HEK293 (cell line): ENCODE measurements around the gene PLD3.

ENCODE experiments used
- CTCF ChIA-PET: fragments of 350-600 bp; formaldehyde crosslinking; extraction: SDS; loops from one replicate; lab custom pipeline; 2021; ENCODE audit warnings: antibody characterized with exemption; lab: Yijun Ruan, JAX
- POLR2A ChIA-PET: fragments of 300-600 bp; formaldehyde crosslinking; extraction: SDS; loops from one replicate; lab custom pipeline; 2020; ENCODE audit warnings: antibody characterized with exemption, inconsistent platforms; lab: Yijun Ruan, JAX
- H3K27ac ChIP-seq: fragments of 200-500 bp; sonication (Bioruptor generic); 2 replicates; pipeline ENCODE4 v1.5.1; 2014; ENCODE audit warnings: low read depth, low read length, control low read depth, inconsistent platforms; ENCODE audit errors: extremely low read depth
- H3K36me3 ChIP-seq, 2 experiments: fragments of 200-500 bp in 1 of 2; sonication (Bioruptor generic) in 1 of 2; 1 replicate in 1 of 2; 2 replicates in 1 of 2; pipeline ENCODE4 v1.5.1; 2014 to 2017; ENCODE audit warnings: inconsistent platforms in 2 of 2, low read length in 2 of 2; ENCODE audit not compliant: control insufficient read depth in 2 of 2, insufficient read depth in 1 of 2
- H3K4me1 ChIP-seq: fragments of 200-500 bp; sonication (Bioruptor generic); 2 replicates; pipeline ENCODE4 v1.5.1; 2014; ENCODE audit warnings: mild to moderate bottlenecking, low read length, inconsistent platforms; ENCODE audit not compliant: control insufficient read depth, insufficient read depth
- H3K4me3 ChIP-seq: 2 replicates; pipeline ENCODE4 v1.5.1; 2011; ENCODE audit warnings: low read depth, mild to moderate bottlenecking, control low read depth, low read length, moderate library complexity
- H3K9me3 ChIP-seq: fragments of 200-500 bp; sonication (Bioruptor generic); 2 replicates; pipeline ENCODE4 v1.5.1; 2014; ENCODE audit warnings: low read depth, low read length, inconsistent platforms; ENCODE audit not compliant: control insufficient read depth, insufficient read depth
- BCL11A ChIP-seq: fragments of 450-650 bp; formaldehyde crosslinking; IDR thresholded peaks from 2 replicates; pipeline ENCODE4 v1.5.1; 2016; ENCODE audit warnings: low read depth, missing biosample characterization, missing genetic modification characterization
- EGR2 ChIP-seq: fragments of 450-650 bp; formaldehyde crosslinking; IDR thresholded peaks from 2 replicates; pipeline ENCODE4 v1.5.1; 2016; ENCODE audit warnings: low read depth, missing biosample characterization, missing genetic modification characterization
- GFI1B ChIP-seq: fragments of 450-650 bp; formaldehyde crosslinking; IDR thresholded peaks from 2 replicates; pipeline ENCODE4 v1.5.1; 2016; ENCODE audit warnings: missing biosample characterization, missing genetic modification characterization
- KLF16 ChIP-seq: fragments of 450-650 bp; formaldehyde crosslinking; IDR thresholded peaks from 2 replicates; pipeline ENCODE4 v1.5.1; 2017; ENCODE audit warnings: missing biosample characterization, missing genetic modification characterization
- KLF8 ChIP-seq: fragments of 450-650 bp; formaldehyde crosslinking; IDR thresholded peaks from 2 replicates; pipeline ENCODE4 v1.5.1; 2016; ENCODE audit warnings: missing biosample characterization, missing genetic modification characterization
- KLF9 ChIP-seq: fragments of 450-650 bp; formaldehyde crosslinking; IDR thresholded peaks from 2 replicates; pipeline ENCODE4 v1.5.1; 2016; ENCODE audit warnings: missing biosample characterization, missing genetic modification characterization, low read depth
- YY2 ChIP-seq: fragments of 450-650 bp; formaldehyde crosslinking; IDR thresholded peaks from 2 replicates; pipeline ENCODE4 v1.5.1; 2016; ENCODE audit warnings: missing biosample characterization, missing genetic modification characterization
- ZBTB11 ChIP-seq: fragments of 450-650 bp; formaldehyde crosslinking; conservative IDR thresholded peaks from 2 replicates; pipeline ENCODE4 v1.5.1; 2016; ENCODE audit warnings: low read depth, missing biosample characterization, missing genetic modification characterization
- ZBTB21 ChIP-seq: fragments of 450-650 bp; formaldehyde crosslinking; IDR thresholded peaks from 2 replicates; pipeline ENCODE4 v1.5.1; 2017; ENCODE audit warnings: missing biosample characterization, missing genetic modification characterization
- ZBTB49 ChIP-seq: fragments of 450-650 bp; formaldehyde crosslinking; IDR thresholded peaks from 2 replicates; pipeline ENCODE4 v1.5.1; 2016; ENCODE audit warnings: missing biosample characterization, missing genetic modification characterization, low read depth
- ZNF10 ChIP-seq: fragments of 450-650 bp; formaldehyde crosslinking; IDR thresholded peaks from 2 replicates; pipeline ENCODE4 v1.5.1; 2017; ENCODE audit warnings: missing biosample characterization, missing genetic modification characterization
- ZNF214 ChIP-seq: fragments of 450-650 bp; formaldehyde crosslinking; IDR thresholded peaks from 2 replicates; pipeline ENCODE4 v1.5.1; 2017; ENCODE audit warnings: missing biosample characterization, mild to moderate bottlenecking, missing genetic modification characterization, borderline replicate concordance
- ZNF366 ChIP-seq: fragments of 450-650 bp; formaldehyde crosslinking; conservative IDR thresholded peaks from 2 replicates; pipeline ENCODE4 v1.5.1; 2016; ENCODE audit warnings: missing biosample characterization, missing genetic modification characterization
- ZNF391 ChIP-seq: fragments of 450-650 bp; formaldehyde crosslinking; IDR thresholded peaks from 2 replicates; pipeline ENCODE4 v1.5.1; 2016; ENCODE audit warnings: low read depth, missing biosample characterization, missing genetic modification characterization, borderline replicate concordance
- ZNF580 ChIP-seq: fragments of 450-650 bp; formaldehyde crosslinking; IDR thresholded peaks from 2 replicates; pipeline ENCODE4 v1.5.1; 2016; ENCODE audit warnings: missing biosample characterization, missing genetic modification characterization
- ZNF624 ChIP-seq: fragments of 450-650 bp; formaldehyde crosslinking; IDR thresholded peaks from 2 replicates; pipeline ENCODE4 v1.5.1; 2017; ENCODE audit warnings: missing biosample characterization, missing genetic modification characterization
- ZNF707 ChIP-seq: fragments of 450-650 bp; formaldehyde crosslinking; IDR thresholded peaks from 2 replicates; pipeline ENCODE4 v1.5.1; 2016; ENCODE audit warnings: missing biosample characterization, missing genetic modification characterization
- ZNF76 ChIP-seq: fragments of 450-650 bp; formaldehyde crosslinking; IDR thresholded peaks from 2 replicates; pipeline ENCODE4; 2016; ENCODE audit warnings: low read depth, missing biosample characterization, missing genetic modification characterization, borderline replicate concordance
- ZNF785 ChIP-seq: fragments of 450-650 bp; formaldehyde crosslinking; IDR thresholded peaks from 2 replicates; pipeline ENCODE4 v1.5.1; 2016; ENCODE audit warnings: missing biosample characterization, missing genetic modification characterization
- ZNF791 ChIP-seq: fragments of 450-650 bp; formaldehyde crosslinking; IDR thresholded peaks from 2 replicates; pipeline ENCODE4 v1.5.1; 2016; ENCODE audit warnings: missing biosample characterization, missing genetic modification characterization
- ZNF843 ChIP-seq: fragments of 450-650 bp; formaldehyde crosslinking; IDR thresholded peaks from 2 replicates; pipeline ENCODE4 v1.5.1; 2016; ENCODE audit warnings: missing biosample characterization, missing genetic modification characterization
- ZSCAN30 ChIP-seq: fragments of 450-650 bp; IDR thresholded peaks from 2 replicates; pipeline ENCODE4 v1.5.1; 2018; ENCODE audit warnings: missing biosample characterization, mild to moderate bottlenecking, missing genetic modification characterization, moderate library complexity
- ZSCAN5A ChIP-seq: fragments of 450-650 bp; formaldehyde crosslinking; IDR thresholded peaks from 2 replicates; pipeline ENCODE4 v1.5.1; 2016; ENCODE audit warnings: missing biosample characterization, missing genetic modification characterization

PLD3 gene

GRCh38 chr19:40342644-40343311 is 5.7 kb upstream of the PLD3 start:
- Histone ChIP-seq H3K4me1 (peaks cover 5% of the 10 kb centered on the region; the same call in 1 of the 2 replicates), H3K9me3 (no peaks in the 10 kb centered on the region), H3K27ac (peak overlapping the region; percentile 24; the same call in 1 of the 2 replicates), H3K36me3 (peaks cover 51 to 73% of the 10 kb centered on the region in 2 experiments), H3K4me3 (no peak overlapping the region)
- TF ChIP-seq ZSCAN30 (tag by site-specific recombination) (no peak), ZBTB11 (0 out of 2 replicates have a peak, but pooled peaks have one; percentile 1)
- ChIA-PET CTCF (no interaction called here), POLR2A (no interaction called here)

- H3K36me3 ChIP-seq, result peaks cover 43 to 57% of the 10 kb centered on the region in 2 experiments
- no peaks in the 10 kb centered on the region for H3K9me3 ChIP-seq
- peak overlapping the region; percentile 35; the same call in 1 of the 2 replicates for H3K27ac ChIP-seq
- H3K4me3 ChIP-seq, result no peak overlapping the region
- no peak for TF ChIP-seq EGR2 (tag by site-specific recombination)
- no peak for TF ChIP-seq ZNF76
- peaks cover 8% of the 10 kb centered on the region for H3K4me1 ChIP-seq
- POLR2A ChIA-PET, result no interaction called here
- CTCF ChIA-PET, result no interaction called here
Observed at GRCh38 chr19:40344422-40344821, 4.1 kb upstream of the PLD3 start.

GRCh38 chr19:40348961-40349507 is 539 bp downstream of the PLD3 start:
- Histone ChIP-seq H3K9me3 (no peaks in the 10 kb centered on the region), H3K36me3 (peaks cover 12 to 35% of the 10 kb centered on the region in 2 experiments), H3K4me3 (peak overlapping the region; percentile 58), H3K27ac (peak overlapping the region; percentile 36; the same call in 1 of the 2 replicates), H3K4me1 (peaks cover 8% of the 10 kb centered on the region)
- ChIA-PET CTCF (interaction anchor here (0.6 to 3.2 kb wide), 5 partner anchors 44 to 183 kb away, joined by 3 to 21 read pairs (median 3); no protein-coding TSS in a partner anchor), POLR2A (interaction anchor here (0.6 to 3.3 kb wide), 43 partner anchors 7 to 913 kb away, joined by 3 to 45 read pairs (median 6); partner anchors contain the start of genes AKT2, BLVRB, DYRK1B and PRX)
- TF ChIP-seq ZSCAN5A (tag by site-specific recombination), result no peak; the same call in 1 of the 2 replicates
- 0 out of 2 replicates have a peak, but pooled peaks have one; percentile 31 for TF ChIP-seq ZNF785 (tag by site-specific recombination)
- peak; percentile 58 for TF ChIP-seq ZNF843
- no peak for TF ChIP-seq ZNF707 (tag by site-specific recombination)
- no peak for TF ChIP-seq ZNF624 (tag by site-specific recombination)
- TF ChIP-seq ZBTB21, result peak; percentile 99
- TF ChIP-seq ZBTB49 (tag by site-specific recombination), result no peak
- peak; percentile 14; the same call in 1 of the 2 replicates for TF ChIP-seq KLF9 (tag by site-specific recombination)
- TF ChIP-seq YY2, result peak; percentile 80
- TF ChIP-seq ZNF366 (tag by site-specific recombination), result peak; percentile 88
- TF ChIP-seq ZNF391 (tag by site-specific recombination), result peak; percentile 88
- TF ChIP-seq BCL11A, result peak; percentile 86
- TF ChIP-seq ZNF214 (tag by site-specific recombination), result no peak; the same call in 1 of the 2 replicates
- TF ChIP-seq ZNF580 (tag by site-specific recombination), result peak; percentile 7; the same call in 1 of the 2 replicates
- no peak; the same call in 1 of the 2 replicates for TF ChIP-seq ZNF10 (tag by site-specific recombination)
- peak; percentile 51; the same call in 1 of the 2 replicates for TF ChIP-seq GFI1B
- peak; percentile 82 for TF ChIP-seq KLF8 (tag by site-specific recombination)
- TF ChIP-seq KLF16 (tag by site-specific recombination), result peak; percentile 82; the same call in 1 of the 2 replicates
- TF ChIP-seq ZNF791 (tag by site-specific recombination), result 0 out of 2 replicates have a peak, but pooled peaks have one; percentile 20
